ENCODE measurements around the gene SYT17.

- no peak for TF ChIP-seq POLR2AphosphoS5 (IDR thresholded peaks at IDR 0.05; ENCODE audit: borderline replicate concordance, low read depth, low read length)
- no peak for TF ChIP-seq EZH2 (IDR thresholded peaks at IDR 0.05)
These were observed 37.7 kb upstream of the SYT17 start for GRCh38 chr16:19130385-19130784.

All from SK-N-MC (cell line).